ENCODE results near the gene GLB1L2. TPM values are rescaled to one million over a fixed set of nuclear protein-coding genes. Genes with fewer than 3 reads are reported as not detected.

Gene GLB1L2
- total RNA-seq, 1 donor = not detected

DNA sequence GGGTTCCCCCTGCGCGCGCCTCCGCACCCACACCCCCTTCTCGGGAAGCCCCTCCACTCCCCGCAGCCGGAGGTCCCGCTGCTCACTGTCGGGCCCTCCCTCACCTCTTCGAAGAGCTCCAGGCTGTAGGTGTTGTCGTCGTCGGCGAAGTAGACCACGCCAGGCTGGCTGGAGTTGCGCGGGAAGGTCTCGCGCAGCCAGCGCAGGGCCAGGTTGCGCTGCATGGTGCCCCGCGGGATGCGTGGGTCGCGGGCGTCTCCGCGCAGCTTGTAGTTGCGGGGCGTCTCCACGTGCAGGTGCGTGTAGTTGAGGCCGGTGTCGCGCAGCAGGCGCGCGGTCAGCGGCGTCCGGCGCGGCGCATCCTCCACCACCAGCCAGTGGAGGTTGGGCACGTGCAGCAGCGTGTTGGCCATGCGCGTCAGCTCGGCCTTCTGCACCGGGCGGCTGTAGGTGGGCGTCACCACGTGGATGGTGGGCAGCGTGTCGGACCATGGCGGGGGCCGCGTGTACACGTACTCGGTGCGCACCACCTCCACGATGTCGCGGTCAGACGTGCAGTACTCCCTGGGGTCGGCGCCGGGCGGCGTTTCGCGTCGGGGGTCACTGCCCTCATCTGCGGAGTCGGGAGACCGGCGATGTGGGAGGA is 51.9 kb downstream of the GLB1L2 start:
- no peak overlapping the region for H3K4me3 ChIP-seq (ENCODE audit: low read depth, low read length)
- no peak for DNase-seq (ENCODE audit: low read depth)
- TF ChIP-seq, protein P1, sequence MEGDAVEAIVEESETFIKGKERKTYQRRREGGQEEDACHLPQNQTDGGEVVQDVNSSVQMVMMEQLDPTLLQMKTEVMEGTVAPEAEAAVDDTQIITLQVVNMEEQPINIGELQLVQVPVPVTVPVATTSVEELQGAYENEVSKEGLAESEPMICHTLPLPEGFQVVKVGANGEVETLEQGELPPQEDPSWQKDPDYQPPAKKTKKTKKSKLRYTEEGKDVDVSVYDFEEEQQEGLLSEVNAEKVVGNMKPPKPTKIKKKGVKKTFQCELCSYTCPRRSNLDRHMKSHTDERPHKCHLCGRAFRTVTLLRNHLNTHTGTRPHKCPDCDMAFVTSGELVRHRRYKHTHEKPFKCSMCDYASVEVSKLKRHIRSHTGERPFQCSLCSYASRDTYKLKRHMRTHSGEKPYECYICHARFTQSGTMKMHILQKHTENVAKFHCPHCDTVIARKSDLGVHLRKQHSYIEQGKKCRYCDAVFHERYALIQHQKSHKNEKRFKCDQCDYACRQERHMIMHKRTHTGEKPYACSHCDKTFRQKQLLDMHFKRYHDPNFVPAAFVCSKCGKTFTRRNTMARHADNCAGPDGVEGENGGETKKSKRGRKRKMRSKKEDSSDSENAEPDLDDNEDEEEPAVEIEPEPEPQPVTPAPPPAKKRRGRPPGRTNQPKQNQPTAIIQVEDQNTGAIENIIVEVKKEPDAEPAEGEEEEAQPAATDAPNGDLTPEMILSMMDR (IDR thresholded peaks at IDR 0.05; ENCODE audit: insufficient read depth, low read length) = no peak

DNA sequence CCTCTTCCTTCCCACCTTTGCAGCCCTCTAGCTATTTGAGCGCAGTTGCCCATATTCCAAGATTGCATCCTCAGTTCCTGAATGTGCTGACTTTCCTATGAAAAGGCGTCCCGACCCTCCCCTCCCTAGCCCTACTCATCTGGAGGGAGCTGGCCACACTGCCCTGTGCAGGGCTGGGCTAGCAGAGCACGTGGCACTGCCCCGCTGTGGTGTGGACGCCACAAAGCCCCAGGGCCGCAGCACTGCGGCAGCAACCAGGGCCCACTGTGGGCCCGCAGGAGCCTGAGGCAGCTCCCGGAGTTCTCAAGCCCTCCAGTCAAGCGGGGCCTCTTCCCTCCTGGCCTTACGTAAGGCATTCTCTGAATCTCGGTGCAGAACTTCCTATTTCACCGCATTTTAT is 52.6 kb downstream of the GLB1L2 start:
- TF ChIP-seq, protein P1 (IDR thresholded peaks at IDR 0.05; ENCODE audit: insufficient read depth, low read length) = no peak
- no peak overlapping the region for H3K4me3 ChIP-seq (ENCODE audit: low read depth, low read length)
- no peak for DNase-seq (ENCODE audit: low read depth)

DNA sequence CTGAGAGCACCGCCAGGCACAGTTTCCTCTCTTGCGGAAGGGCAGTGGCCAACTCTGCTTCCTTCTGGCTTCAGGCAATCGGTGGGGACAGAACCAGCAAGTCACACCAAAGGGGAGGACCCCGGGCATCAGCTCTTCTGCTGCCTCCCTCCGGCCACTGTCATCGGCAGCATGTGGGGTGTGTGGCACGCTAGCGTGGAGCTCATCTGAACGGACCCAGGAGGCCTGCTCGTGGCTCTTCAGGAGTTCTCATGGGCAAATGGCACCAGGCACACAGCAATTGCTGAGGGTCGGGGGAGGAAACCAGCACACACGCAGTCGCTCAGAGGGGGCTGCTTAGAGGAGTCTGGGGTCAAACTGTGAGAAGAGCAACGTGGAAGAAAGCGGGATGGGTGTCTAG is 53.4 kb downstream of the GLB1L2 start:
- DNase-seq (ENCODE audit: low read depth) = no peak
- TF ChIP-seq, protein P1 (IDR thresholded peaks at IDR 0.05; ENCODE audit: insufficient read depth, low read length) = no peak

GRCh38 chr11:134385774-134386565 is 54.2 kb downstream of the GLB1L2 start:
- TF ChIP-seq, protein P1 (IDR thresholded peaks at IDR 0.05; ENCODE audit: insufficient read depth, low read length) = no peak
- no peak overlapping the region for H3K4me3 ChIP-seq (ENCODE audit: low read depth, low read length)
- no peak for DNase-seq (ENCODE audit: low read depth)

More for the DNA sequence above, 53.4 kb downstream of the GLB1L2 start:
- H3K4me3 ChIP-seq (ENCODE audit: low read depth, low read length) = no peak overlapping the region

DNA sequence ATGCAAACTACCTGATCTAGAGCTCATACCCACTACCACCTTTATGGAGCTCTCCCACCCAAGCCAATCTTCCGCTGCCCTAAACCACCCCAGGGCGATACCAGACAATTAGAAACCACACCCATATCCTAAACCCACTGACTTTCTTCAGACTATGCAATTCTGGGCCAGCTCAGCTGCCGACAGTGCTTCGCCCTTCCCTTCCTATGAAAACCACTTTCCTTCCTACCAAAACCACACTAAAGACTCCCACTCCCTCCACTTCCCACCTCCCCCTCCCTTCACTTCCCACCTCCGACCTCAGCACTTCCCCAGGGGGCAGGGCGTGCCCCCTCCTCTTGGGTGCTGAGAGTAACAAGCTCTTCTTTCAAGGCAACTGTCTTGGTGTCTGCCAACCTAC is 55.2 kb downstream of the GLB1L2 start:
- no peak overlapping the region for H3K4me3 ChIP-seq (ENCODE audit: low read depth, low read length)
- DNase-seq (ENCODE audit: low read depth) = no peak
- TF ChIP-seq, protein P1 (IDR thresholded peaks at IDR 0.05; ENCODE audit: insufficient read depth, low read length) = no peak

DNA sequence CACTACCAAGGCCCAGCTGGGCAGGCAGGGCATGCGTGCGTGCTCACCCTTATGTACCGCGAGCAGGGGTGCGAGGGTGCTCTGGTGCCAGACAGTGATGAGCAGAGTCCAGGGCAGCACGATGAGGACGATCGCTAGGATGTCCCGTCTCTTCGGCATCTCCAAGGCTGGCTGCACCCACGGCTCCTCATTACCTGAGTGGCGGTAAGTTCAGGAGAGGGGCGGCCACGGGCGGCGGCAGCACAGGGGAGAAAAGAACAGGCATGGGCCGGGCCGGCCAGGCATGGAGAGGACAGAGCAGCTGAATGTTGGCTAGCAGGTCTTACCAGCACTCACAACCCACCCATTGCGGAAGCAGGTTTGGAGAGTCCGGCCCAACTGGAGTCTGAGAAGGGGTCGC is 55.7 kb downstream of the GLB1L2 start:
- DNase-seq (ENCODE audit: low read depth) = no peak
- TF ChIP-seq, protein P1 (IDR thresholded peaks at IDR 0.05; ENCODE audit: insufficient read depth, low read length) = no peak
- no peak overlapping the region for H3K4me3 ChIP-seq (ENCODE audit: low read depth, low read length)
